Peyer's patch (tissue), 4 donors: ENCODE results near the gene OR4D1. TPM values are rescaled to one million over a fixed set of nuclear protein-coding genes. Genes with fewer than 3 reads are reported as not detected.

ENCODE experiments used
- DNase-seq, 3 donors: peaks; one replicate each; pipeline ENCODE4 v3.0.0-alpha.2; 2017 to 2019
- H3K27ac ChIP-seq, 4 donors: fragments of 200-600 bp; sonication (generic); one replicate each; pipeline ENCODE4 v1.5.1; 2016 to 2019
- H3K27me3 ChIP-seq, 2 donors: fragments of 200-600 bp; sonication (generic); one replicate each; pipeline ENCODE4 v1.5.1; 2019
- H3K36me3 ChIP-seq, 3 donors: fragments of 200-600 bp; sonication (generic); one replicate each; pipeline ENCODE4 v1.5.1; 2016 to 2019
- H3K4me1 ChIP-seq, 4 donors: fragments of 200-600 bp; sonication (generic); one replicate each; pipeline ENCODE4 v1.5.1; 2016 to 2019
- H3K4me3 ChIP-seq, 4 donors: fragments of 200-600 bp; sonication (generic); 1 replicate in 3 of 4; 2 replicates in 1 of 4; pipeline ENCODE4 v1.5.1; 2016 to 2019; ENCODE audit warnings: mild to moderate bottlenecking in 1 of 4
- H3K9me3 ChIP-seq, 4 donors: fragments of 200-600 bp; sonication (generic); one replicate each; pipeline ENCODE4 v1.5.1; 2016 to 2019; ENCODE audit warnings: mild to moderate bottlenecking in 1 of 4
- CTCF ChIP-seq, 6 experiments: fragments of 450-650 bp in 4 of 6; fragments of 200-600 bp in 2 of 6; sonication (generic) in 1 of 6; IDR thresholded peaks; one replicate each; pipeline ENCODE4 v1.5.1; 2017 to 2019; ENCODE audit warnings: antibody characterized with exemption in 6 of 6, mild to moderate bottlenecking in 3 of 6, moderate library complexity in 1 of 6
- POLR2A ChIP-seq, 2 donors: fragments of 450-650 bp; IDR thresholded peaks; one replicate each; pipeline ENCODE4 v1.5.1; 2017; ENCODE audit warnings: antibody characterized with exemption in 2 of 2, mild to moderate bottlenecking in 2 of 2, moderate library complexity in 2 of 2
- total RNA-seq, 4 donors: library from RNA; depleted of rRNA; stranded (reverse); fragments of >200 nt; gene quantifications; one replicate each; pipeline ENCODE4 v1.1.0, GENCODE V29; 2016

OR4D1 gene
- total RNA-seq, 4 donors from 2014 or later, result not detected

- TF ChIP-seq POLR2A (IDR thresholded peaks at IDR 0.05), result no peak
- TF ChIP-seq CTCF (IDR thresholded peaks at IDR 0.05), result no peak
- Histone ChIP-seq H3K27me3 (no peaks in the 10 kb centered on the region), H3K36me3 (no peaks in the 10 kb centered on the region), H3K27ac (no peak overlapping the region), H3K4me3 (no peak overlapping the region), H3K9me3 (peaks cover 0 to 5% (median 0%) of the 10 kb centered on the region in 4 donors), H3K4me1 (no peaks in the 10 kb centered on the region)
- DNase-seq, result no peak
Measured at GRCh38 chr17:58144801-58145200, 3.4 kb upstream of the OR4D1 start.

- no peaks in the 10 kb centered on the region for H3K4me1 ChIP-seq
- no peak overlapping the region for H3K27ac ChIP-seq
- no peaks in the 10 kb centered on the region for H3K36me3 ChIP-seq
- peaks cover 0 to 5% (median 0%) of the 10 kb centered on the region in 4 donors for H3K9me3 ChIP-seq
- no peak for DNase-seq
- H3K4me3 ChIP-seq, result no peak overlapping the region
- TF ChIP-seq POLR2A (IDR thresholded peaks at IDR 0.05), result no peak
- TF ChIP-seq CTCF (IDR thresholded peaks at IDR 0.05), result no peak
- H3K27me3 ChIP-seq, result no peaks in the 10 kb centered on the region
Measured at GRCh38 chr17:58148609-58149008, 425 bp downstream of the OR4D1 start.

GRCh38 chr17:58150394-58150793, 2.2 kb downstream of the OR4D1 start:
- Histone ChIP-seq H3K27ac (no peak overlapping the region), H3K4me3 (no peak overlapping the region), H3K27me3 (no peaks in the 10 kb centered on the region), H3K36me3 (no peaks in the 10 kb centered on the region), H3K9me3 (no peaks in the 10 kb centered on the region), H3K4me1 (no peaks in the 10 kb centered on the region)
- TF ChIP-seq CTCF (IDR thresholded peaks at IDR 0.05), result no peak
- no peak for TF ChIP-seq POLR2A (IDR thresholded peaks at IDR 0.05)
- DNase-seq, result no peak

- no peak for TF ChIP-seq CTCF (IDR thresholded peaks at IDR 0.05)
- no peak for TF ChIP-seq POLR2A (IDR thresholded peaks at IDR 0.05)
- Histone ChIP-seq H3K27me3 (no peaks in the 10 kb centered on the region), H3K4me1 (peaks cover 0 to 4% (median 0%) of the 10 kb centered on the region in 4 donors), H3K4me3 (no peak overlapping the region), H3K36me3 (no peaks in the 10 kb centered on the region), H3K27ac (no peak overlapping the region), H3K9me3 (no peaks in the 10 kb centered on the region)
- peak in 2 of 3 donors; percentile 40 to 66 for DNase-seq
Measured at GRCh38 chr17:58153046-58153445, 4.9 kb downstream of the OR4D1 start.

- no peak for DNase-seq
- Histone ChIP-seq H3K36me3 (no peaks in the 10 kb centered on the region), H3K9me3 (no peaks in the 10 kb centered on the region), H3K27ac (no peak overlapping the region), H3K4me1 (peaks cover 0 to 4% (median 0%) of the 10 kb centered on the region in 4 donors), H3K4me3 (no peak overlapping the region), H3K27me3 (no peaks in the 10 kb centered on the region)
- TF ChIP-seq POLR2A (IDR thresholded peaks at IDR 0.05) (no peak), CTCF (IDR thresholded peaks at IDR 0.05) (no peak)
Measured at GRCh38 chr17:58153671-58154070, 5.5 kb downstream of the OR4D1 start.
